ENCODE results near the gene RUNX2. TPM values are rescaled to one million over a fixed set of nuclear protein-coding genes. Genes with fewer than 3 reads are reported as not detected.

The RUNX2 gene
- total RNA-seq, 1 donor from 2014 or later = 4.3 TPM

GRCh38 chr6:45350186-45350710 lies 22.1 kb downstream of the RUNX2 start:
- DNase-seq (ENCODE audit: extremely low read depth, low read depth, low spot score) = no peak

DNA sequence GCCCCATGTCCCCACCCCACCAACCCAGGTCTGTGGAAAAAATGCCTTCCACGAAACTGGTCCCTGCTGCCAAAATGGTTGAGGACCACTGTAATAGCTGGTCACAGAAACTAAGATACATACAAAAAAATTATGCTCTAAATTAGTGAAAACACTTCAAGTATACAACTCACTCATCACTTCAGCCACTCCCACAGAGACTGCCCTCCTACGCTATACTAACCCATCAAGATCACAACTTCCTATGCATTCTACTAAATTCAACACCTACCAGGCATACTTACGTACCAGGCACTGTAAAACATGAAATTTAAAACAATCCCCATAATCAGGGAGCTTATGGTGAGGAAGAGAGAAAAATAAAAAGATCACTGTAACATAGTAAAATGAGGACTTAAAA lies 22.9 kb downstream of the RUNX2 start:
- no peak for DNase-seq (ENCODE audit: extremely low read depth, low read depth, low spot score)

DNA sequence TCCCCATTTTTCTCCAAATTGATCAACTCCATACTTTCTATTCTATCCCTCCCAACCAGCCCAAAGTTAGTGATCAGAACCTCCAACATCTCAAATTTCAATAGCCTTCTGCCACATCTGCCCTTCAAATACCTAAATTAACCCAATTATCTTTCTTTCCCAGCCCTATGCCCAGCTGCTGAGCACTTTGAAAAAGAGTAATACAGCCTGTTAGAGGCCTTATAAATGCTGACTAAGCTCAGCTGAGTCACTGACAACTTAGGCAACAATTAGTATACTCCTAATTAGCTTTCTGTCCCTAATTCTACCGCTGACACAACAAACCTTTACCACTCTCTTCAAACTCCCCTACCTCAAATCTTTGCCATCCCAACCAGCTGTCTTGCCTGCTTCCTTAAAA lies 23.5 kb downstream of the RUNX2 start:
- no peak for DNase-seq (ENCODE audit: extremely low read depth, low read depth, low spot score)

DNA sequence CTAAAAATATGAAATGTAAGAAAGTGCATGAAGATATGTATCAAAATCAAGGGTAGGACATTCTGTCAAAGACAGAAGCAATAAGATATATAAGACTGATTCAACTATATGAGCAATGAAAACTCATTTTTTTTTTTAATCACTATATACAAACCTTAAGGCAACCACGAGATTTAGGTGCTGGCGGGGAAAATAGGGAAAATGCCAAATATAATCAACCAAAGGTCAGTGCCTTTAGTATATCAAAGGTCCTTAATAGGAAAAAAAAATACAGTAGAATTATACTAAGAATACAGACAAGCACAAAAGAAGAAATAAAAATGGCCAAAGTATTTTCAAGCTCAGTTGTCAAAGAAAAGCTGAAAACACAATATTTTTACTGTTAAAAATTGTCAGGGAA lies 25.5 kb downstream of the RUNX2 start:
- no peak for DNase-seq (ENCODE audit: extremely low read depth, low read depth, low spot score)

DNA sequence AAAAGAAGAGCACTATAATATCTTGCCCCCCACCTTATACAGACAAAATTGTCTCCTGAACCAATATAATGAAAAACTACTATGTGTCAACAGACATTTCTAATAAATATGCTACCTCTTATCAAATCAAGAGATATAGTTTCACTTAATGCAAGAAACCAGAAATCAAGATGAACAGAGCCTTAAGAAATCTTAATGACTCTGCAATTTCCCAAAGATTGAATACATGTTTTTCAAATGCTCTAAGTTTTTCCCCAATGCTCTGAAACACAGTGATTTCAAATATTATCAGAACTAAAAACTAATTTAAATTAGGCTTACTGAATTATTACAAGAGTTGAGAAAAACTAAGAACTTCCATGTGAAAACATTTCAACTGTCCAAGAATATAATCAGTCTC lies 36.3 kb downstream of the RUNX2 start:
- DNase-seq (ENCODE audit: extremely low read depth, low read depth, low spot score) = no peak

- no peak for DNase-seq (ENCODE audit: extremely low read depth, low read depth, low spot score)
These were observed 36.9 kb downstream of the RUNX2 start for GRCh38 chr6:45365036-45365435.

DNA sequence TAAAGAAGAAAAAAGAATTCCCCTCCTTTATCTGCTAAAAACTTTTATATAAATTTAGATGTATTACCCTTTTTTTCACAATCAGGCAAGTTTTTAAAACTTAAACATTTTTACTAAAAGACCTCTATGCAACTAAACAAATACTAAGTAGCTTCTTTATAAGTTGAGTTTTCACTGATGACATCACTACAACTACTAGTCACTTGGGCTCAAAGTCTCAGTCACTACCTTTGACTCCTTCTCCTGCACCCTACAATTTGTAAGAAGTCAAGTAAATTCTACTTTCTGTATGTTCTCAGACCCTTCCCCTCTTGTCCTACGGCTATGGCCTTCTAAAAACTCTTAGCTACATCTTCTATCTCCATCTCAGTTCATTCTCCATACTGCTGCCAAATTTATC lies 38.4 kb downstream of the RUNX2 start:
- no peak for DNase-seq (ENCODE audit: extremely low read depth, low read depth, low spot score)

- no peak for DNase-seq (ENCODE audit: extremely low read depth, low read depth, low spot score)
These were observed 39.9 kb downstream of the RUNX2 start for GRCh38 chr6:45367999-45368398.

DNA sequence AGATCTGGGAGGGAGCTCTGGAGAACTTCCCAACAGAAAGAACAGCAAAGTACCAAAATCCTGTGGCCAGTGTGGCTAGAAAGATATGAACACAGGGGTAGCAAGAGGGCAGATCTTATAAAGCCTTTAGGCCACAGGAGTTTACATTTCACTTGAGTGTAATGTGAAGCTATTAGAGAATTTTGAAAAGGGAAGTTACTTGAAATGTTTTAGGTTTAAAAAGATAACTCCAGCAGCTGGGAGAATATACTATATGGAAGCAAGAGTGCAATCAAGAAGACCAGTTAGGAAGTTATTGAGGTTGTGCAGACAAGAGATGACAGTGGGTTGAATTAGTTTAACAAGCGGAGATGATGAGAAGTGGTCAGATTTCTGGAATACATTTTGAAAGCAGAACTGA lies 41.7 kb downstream of the RUNX2 start:
- no peak for DNase-seq (ENCODE audit: extremely low read depth, low read depth, low spot score)

DNA sequence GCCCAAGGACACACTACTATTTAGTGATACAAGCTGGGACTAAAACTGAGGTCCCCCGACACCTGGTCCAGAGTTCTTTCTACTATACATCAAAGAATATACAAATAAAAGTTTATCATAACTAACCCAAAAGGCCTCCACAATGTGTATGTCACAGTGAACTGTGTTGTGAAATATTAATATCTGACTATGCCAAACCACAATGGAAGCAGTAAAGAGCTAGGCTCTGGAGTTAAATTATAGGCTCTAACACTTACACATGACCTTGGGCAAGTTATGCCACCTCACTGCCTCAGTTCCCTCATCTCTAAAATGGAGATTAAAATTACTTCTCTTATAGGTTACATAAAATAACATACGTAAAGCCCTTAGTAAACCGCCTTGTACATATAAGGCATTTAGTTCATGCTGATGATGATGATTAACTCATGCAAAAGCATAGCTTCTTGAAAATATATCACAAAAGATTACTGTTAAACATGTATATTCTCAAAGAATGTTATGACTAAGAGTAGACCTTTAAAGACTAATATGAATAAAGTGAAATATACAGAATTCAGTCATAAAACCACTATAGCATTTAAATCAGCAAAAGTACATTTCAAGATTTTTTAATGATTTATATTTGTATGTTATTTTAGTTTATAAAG lies 43.9 kb downstream of the RUNX2 start:
- DNase-seq (ENCODE audit: extremely low read depth, low read depth, low spot score) = no peak

DNA sequence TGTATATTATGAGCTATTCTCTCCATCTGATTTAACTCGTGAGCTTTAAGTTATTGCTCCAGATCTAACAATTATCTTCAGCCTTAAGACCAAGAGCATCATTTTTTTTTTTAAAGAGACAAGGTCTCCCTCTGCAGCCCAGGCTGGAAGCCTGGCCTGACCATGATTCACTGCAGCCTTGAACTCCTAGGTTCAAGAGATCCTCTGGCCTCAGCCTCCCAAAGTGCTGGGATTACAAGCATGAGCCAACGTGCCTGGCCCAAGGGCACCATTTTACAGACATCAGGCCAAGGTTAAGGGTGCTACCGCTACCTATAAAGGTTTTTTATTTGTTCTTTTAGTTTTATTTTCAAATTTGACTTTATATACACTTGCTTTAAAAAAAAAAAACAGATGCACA lies 47.3 kb downstream of the RUNX2 start:
- DNase-seq (ENCODE audit: extremely low read depth, low read depth, low spot score) = no peak

DNA sequence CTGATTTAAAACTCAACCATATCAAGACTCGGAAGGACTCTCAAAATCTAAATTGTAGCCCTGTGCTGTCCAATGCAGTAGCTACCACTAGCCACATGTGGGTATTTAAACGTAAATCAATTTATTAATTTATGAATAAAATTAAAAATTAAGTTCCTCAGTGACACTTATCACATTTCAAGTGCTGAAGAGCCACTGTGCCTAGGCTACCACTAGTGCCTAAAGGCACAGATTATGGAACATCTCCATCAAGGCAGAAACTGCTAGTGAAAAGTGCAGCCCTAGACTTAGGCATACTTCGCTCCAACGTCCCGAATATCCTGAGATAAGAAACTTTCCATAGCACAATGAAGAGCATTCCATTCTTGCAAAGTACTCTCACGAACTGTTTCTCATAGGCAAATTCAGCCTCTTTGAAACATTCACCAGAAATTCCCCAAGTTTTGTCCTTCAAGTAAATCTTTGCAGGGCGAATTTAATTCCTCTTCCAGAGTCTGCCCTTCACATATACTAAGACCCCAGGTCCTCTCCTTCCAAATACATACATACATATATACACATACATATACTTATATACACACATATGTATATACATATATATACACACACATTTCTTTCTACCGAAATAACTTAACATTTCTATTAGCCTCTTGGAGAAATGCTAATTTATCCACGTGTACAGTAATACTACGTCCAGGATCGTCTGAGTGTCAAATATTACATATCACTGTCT lies 48.3 kb downstream of the RUNX2 start:
- no peak for DNase-seq (ENCODE audit: extremely low read depth, low read depth, low spot score)

DNA sequence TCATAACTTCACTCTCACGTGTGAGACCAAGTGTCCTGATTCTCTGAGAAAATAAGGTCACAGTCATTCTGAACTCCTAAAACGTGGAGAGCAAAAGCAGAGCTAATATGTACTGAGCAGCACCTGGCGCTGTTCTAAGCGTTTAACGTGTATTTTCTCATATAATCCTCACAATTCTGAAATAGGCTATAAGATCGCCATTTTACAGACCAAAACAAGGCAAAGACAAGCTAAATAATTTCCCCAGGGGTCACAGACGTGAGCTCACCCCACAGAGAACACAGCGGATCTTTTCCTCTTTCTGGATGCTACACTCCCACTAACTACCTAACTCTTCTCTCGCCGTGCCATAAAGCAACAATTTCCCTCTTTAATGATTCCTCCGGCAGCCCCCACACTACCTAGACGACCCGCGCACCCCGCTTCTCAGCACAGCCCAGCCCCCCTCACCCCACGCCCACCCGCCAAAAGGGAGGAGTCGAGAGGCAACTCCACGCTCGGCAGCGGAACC lies 49.0 kb downstream of the RUNX2 start:
- no peak for DNase-seq (ENCODE audit: extremely low read depth, low read depth, low spot score)

DNA sequence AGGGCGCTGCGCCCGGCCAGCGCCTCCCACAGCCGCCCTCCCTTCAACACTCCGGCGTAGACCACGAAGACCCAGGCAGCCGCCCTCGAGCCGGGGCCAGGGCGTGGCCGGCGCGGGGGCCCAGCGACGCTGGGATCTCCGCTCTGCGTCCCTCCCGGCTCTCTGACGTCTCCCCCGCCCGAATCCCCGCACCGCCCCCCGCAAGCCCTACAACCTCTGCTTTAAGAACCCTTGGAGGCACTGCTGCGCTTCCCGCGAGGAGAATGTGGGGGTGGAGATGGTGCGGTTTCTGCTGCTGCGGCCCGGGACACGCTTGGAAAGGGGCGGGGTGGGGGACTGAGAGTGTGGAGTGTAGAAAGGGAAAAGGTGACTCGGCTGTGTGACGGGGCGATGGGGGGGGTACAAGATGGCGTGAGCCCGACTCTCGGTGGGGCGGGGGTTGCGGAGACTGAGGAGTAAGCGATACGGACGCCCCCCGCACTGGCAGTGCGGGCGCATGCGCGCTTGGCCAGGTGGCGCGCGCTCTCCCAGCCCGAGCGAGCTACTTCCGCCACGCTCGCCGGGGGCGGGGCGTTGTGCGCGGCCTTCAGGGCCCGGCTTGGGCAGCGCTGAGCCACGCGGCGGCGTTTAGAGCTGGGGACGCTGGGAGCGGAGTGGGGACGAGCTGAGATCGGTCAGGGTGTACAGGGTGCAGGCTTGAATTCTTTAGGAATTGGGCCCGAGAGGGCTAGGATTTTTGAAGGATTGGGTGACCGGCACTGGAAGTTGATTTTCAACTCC lies 49.6 kb downstream of the RUNX2 start, which contains the start of gene SUPT3H:
SUPT3H (minus strand) TSS at position 381 of the 780 bp plus-strand sequence.
- no peak for DNase-seq (ENCODE audit: extremely low read depth, low read depth, low spot score)

GRCh38 chr6:45378334-45378926 lies 50.3 kb downstream of the RUNX2 start:
- no peak for DNase-seq (ENCODE audit: extremely low read depth, low read depth, low spot score)

GRCh38 chr6:45382391-45382790 lies 54.3 kb downstream of the RUNX2 start:
- DNase-seq (ENCODE audit: extremely low read depth, low read depth, low spot score) = no peak

DNA sequence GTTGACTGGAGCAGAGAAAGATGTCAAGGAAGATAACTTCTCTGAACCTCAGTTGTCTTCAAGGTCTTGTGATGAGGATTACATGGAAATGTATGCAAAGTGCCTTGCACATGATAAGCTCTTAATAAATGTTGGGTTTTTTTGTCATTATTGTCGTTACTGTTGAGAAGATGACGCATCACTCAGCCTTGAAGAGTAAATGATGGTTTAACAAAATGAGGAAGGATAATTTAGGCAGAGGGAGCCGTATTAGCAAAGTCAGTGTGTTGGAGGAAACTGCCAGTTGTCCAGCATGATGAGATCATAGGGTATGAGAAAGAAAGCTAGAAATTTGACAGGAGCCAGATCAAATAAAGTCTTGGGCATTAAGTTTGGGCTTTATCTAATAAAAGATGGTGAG lies 58.4 kb downstream of the RUNX2 start:
- DNase-seq (ENCODE audit: extremely low read depth, low read depth, low spot score) = no peak

DNA sequence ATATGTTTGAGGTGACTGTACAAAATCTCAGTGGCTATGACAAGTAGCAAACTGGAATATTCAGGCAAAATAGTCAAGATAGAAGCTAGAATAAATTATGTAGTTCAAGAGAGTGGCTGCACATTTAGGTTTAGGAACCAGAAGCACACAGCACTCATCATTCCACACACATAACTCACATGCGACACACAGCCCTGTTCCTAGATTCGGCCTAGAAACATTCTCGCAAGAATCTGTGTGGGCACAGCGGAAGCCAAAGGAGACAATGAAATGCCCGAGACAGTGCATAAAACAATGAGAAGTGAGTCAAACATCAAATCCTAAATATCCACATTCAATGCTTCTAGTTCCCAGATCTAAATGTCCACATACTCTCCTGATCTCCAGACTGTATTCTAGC lies 59.1 kb downstream of the RUNX2 start:
- DNase-seq (ENCODE audit: extremely low read depth, low read depth, low spot score) = no peak

DNA sequence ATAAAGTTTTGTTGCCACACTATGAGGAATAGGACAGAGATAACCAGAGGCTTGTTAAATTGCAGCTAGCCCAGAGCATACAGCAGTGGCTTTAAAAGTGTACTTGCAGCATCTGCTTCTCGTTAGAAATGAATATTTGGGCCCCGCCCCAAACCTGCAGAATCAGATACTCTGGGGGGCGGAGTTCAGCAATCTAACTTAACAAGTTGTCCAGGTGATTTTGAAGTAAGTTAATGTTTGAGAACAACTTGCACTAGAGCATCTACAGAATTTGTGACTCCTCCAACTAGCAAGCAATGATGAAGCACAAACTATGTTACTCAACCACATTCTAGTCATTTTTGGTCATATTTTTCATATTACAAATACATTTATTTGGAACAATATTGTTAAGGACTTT lies 60.2 kb downstream of the RUNX2 start:
- DNase-seq (ENCODE audit: extremely low read depth, low read depth, low spot score) = no peak

- DNase-seq (ENCODE audit: extremely low read depth, low read depth, low spot score) = no peak
These were observed 66.5 kb downstream of the RUNX2 start for GRCh38 chr6:45394586-45395095.
